A549 (cell line): ENCODE data around the gene GNAL.

ENCODE experiments used
- BHLHE40 ChIP-seq: IDR thresholded peaks from 2 replicates; pipeline ENCODE4 v1.6.1; 2012; ENCODE audit warnings: low read depth, low read length, inconsistent platforms
- CHD2 ChIP-seq: fragments of 150-350 bp; IDR thresholded peaks from 2 replicates; pipeline ENCODE4 v1.6.1; 2014; ENCODE audit warnings: low read length; ENCODE audit not compliant: partially characterized antibody
- CTCF ChIP-seq: fragments of >200 bp; sonication (Bioruptor Twin); formaldehyde crosslinking; IDR thresholded peaks from 3 replicates; pipeline ENCODE4 v1.5.1; 2016
- EP300 ChIP-seq, 2 experiments: fragments of >200 bp; sonication (Bioruptor Twin); formaldehyde crosslinking; IDR thresholded peaks; 2 replicates in 1 of 2; 3 replicates in 1 of 2; pipeline ENCODE4 v1.6.1; 2016 to 2017
- FOXS1 ChIP-seq: fragments of 250-450 bp; sonication (Bioruptor Pico); IDR thresholded peaks from 2 replicates; pipeline ENCODE4 v1.5.0; 2020; ENCODE audit warnings: mild to moderate bottlenecking, moderate library complexity
- NR3C1 ChIP-seq: fragments of >200 bp; sonication (Bioruptor Twin); formaldehyde crosslinking; IDR thresholded peaks from 3 replicates; pipeline ENCODE4 v1.6.1; 2017
- PHF8 ChIP-seq: fragments of 200-600 bp; sonication (generic); IDR thresholded peaks from 2 replicates; pipeline ENCODE4 v1.6.1; 2016; ENCODE audit warnings: low read depth, mild to moderate bottlenecking, antibody characterized with exemption, moderate library complexity, borderline replicate concordance
- POLR2A ChIP-seq: IDR thresholded peaks from 2 replicates; pipeline ENCODE4 v1.6.1; 2012; ENCODE audit warnings: mild to moderate bottlenecking, low read length
- POLR2AphosphoS2 ChIP-seq: conservative IDR thresholded peaks from 2 replicates; pipeline ENCODE4 v1.6.1; 2012; ENCODE audit warnings: low read length, improper control_type of control experiment, inconsistent platforms
- RFX5 ChIP-seq: fragments of 450-650 bp; IDR thresholded peaks from 2 replicates; pipeline ENCODE4 v1.7.1; 2014; ENCODE audit warnings: antibody characterized with exemption, mild to moderate bottlenecking, moderate library complexity
- USF2 ChIP-seq: fragments of 450-650 bp; IDR thresholded peaks from 2 replicates; pipeline ENCODE4 v1.6.1; 2014; ENCODE audit warnings: antibody characterized with exemption
- TF ChIP-seq, protein P1 (sequence below): IDR thresholded peaks from 2 replicates; pipeline ENCODE4 v1.6.1; 2012
- TF ChIP-seq, protein P2 (sequence below): fragments of 200-600 bp; sonication (generic); IDR thresholded peaks from 2 replicates; pipeline ENCODE4 v1.6.1; 2016; ENCODE audit warnings: antibody characterized with exemption, mild to moderate bottlenecking, moderate library complexity

- TF ChIP-seq RFX5: no peak
- TF ChIP-seq POLR2A: no peak
- TF ChIP-seq EP300 (IDR thresholded peaks at IDR 0.05): no peak
- TF ChIP-seq CTCF: no peak
- no peak for TF ChIP-seq FOXS1 (CRISPR knock-in tag)
- TF ChIP-seq USF2: no peak
- TF ChIP-seq BHLHE40: no peak
- no peak for TF ChIP-seq NR3C1
- no peak for TF ChIP-seq CHD2
- no peak for TF ChIP-seq POLR2AphosphoS2
- TF ChIP-seq PHF8: no peak
- TF ChIP-seq, protein P1, sequence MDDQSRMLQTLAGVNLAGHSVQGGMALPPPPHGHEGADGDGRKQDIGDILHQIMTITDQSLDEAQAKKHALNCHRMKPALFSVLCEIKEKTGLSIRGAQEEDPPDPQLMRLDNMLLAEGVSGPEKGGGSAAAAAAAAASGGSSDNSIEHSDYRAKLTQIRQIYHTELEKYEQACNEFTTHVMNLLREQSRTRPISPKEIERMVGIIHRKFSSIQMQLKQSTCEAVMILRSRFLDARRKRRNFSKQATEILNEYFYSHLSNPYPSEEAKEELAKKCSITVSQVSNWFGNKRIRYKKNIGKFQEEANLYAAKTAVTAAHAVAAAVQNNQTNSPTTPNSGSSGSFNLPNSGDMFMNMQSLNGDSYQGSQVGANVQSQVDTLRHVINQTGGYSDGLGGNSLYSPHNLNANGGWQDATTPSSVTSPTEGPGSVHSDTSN: no peak
- TF ChIP-seq, protein P2, sequence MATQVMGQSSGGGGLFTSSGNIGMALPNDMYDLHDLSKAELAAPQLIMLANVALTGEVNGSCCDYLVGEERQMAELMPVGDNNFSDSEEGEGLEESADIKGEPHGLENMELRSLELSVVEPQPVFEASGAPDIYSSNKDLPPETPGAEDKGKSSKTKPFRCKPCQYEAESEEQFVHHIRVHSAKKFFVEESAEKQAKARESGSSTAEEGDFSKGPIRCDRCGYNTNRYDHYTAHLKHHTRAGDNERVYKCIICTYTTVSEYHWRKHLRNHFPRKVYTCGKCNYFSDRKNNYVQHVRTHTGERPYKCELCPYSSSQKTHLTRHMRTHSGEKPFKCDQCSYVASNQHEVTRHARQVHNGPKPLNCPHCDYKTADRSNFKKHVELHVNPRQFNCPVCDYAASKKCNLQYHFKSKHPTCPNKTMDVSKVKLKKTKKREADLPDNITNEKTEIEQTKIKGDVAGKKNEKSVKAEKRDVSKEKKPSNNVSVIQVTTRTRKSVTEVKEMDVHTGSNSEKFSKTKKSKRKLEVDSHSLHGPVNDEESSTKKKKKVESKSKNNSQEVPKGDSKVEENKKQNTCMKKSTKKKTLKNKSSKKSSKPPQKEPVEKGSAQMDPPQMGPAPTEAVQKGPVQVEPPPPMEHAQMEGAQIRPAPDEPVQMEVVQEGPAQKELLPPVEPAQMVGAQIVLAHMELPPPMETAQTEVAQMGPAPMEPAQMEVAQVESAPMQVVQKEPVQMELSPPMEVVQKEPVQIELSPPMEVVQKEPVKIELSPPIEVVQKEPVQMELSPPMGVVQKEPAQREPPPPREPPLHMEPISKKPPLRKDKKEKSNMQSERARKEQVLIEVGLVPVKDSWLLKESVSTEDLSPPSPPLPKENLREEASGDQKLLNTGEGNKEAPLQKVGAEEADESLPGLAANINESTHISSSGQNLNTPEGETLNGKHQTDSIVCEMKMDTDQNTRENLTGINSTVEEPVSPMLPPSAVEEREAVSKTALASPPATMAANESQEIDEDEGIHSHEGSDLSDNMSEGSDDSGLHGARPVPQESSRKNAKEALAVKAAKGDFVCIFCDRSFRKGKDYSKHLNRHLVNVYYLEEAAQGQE: no peak
Observed at GRCh38 chr18:11906926-11907874, 218.1 kb downstream of the GNAL start.
